HepG2 (cell line): Measurements from ENCODE around the gene SLFN12L. TPM values are rescaled to one million over a fixed set of nuclear protein-coding genes. Genes with fewer than 3 reads are reported as not detected.

Experiments used
- ATAC-seq: fragments of 200-7000 bp; cut with Tn5 transposase; 3 replicates; pipeline ENCODE4 v1.9.1; 2020; ENCODE audit warnings: mild to moderate bottlenecking, moderate library complexity
- BruUV-seq: library from RNA; stranded (reverse); fragments of 400-500 nt; replicated peaks from 2 replicates; lab custom pipeline; 2021; lab: Mats Ljungman, UMichigan
- CTCF ChIA-PET: fragments of 300-600 bp; formaldehyde crosslinking; extraction: SDS; loops from one replicate; lab custom pipeline; 2021; ENCODE audit warnings: low total read pairs, inconsistent platforms, low intra/inter-chr PET ratio; lab: Yijun Ruan, JAX
- POLR2A ChIA-PET: fragments of 350-600 bp; sonication (Branson Sonifier 250); formaldehyde crosslinking; loops from one replicate; lab custom pipeline; 2020; ENCODE audit warnings: antibody characterized with exemption, inconsistent platforms; lab: Yijun Ruan, JAX
- DNase-seq: peaks from one replicate; pipeline ENCODE4 v3.0.0-alpha.2; 2015; ENCODE audit warnings: low spot score
- FAIRE-seq: peaks from 3 replicates; lab custom pipeline; 2011; peaks lifted over from hg19 to GRCh38; lab: Jason Lieb, UNC
- H2AFZ ChIP-seq: one replicate; pipeline ENCODE4 v1.6.1; 2011; ENCODE audit warnings: low read length, inconsistent platforms
- H3K27ac ChIP-seq: fragments of 300-600 bp; 3 replicates; pipeline ENCODE4 v1.8.0; 2011; ENCODE audit warnings: mixed run types, mild to moderate bottlenecking, mixed read lengths, low read length, inconsistent platforms; ENCODE audit not compliant: insufficient read depth; ENCODE audit errors: extremely low read length
- H3K27me3 ChIP-seq, 2 experiments: fragments of 200-600 bp in 1 of 2; 2 replicates in 1 of 2; 3 replicates in 1 of 2; pipeline versions ENCODE4 v1.6.0 to v1.8.0; 2011; ENCODE audit warnings: low read length in 2 of 2, mild to moderate bottlenecking in 2 of 2, moderate library complexity in 2 of 2, inconsistent platforms in 1 of 2; ENCODE audit not compliant: insufficient read depth in 2 of 2, control insufficient read depth in 1 of 2
- H3K36me3 ChIP-seq, 2 experiments: fragments of 200-600 bp in 1 of 2; replicated peaks in 1 of 2; 2 replicates in 1 of 2; 3 replicates in 1 of 2; pipeline versions ENCODE4 v1.5.1 to v1.8.0; 2011; ENCODE audit warnings: low read length in 2 of 2, inconsistent platforms in 1 of 2; ENCODE audit not compliant: insufficient read depth in 2 of 2, control insufficient read depth in 1 of 2
- H3K4me1 ChIP-seq: 2 replicates; pipeline ENCODE4 v1.5.1; 2012; ENCODE audit warnings: low read length, inconsistent platforms; ENCODE audit not compliant: insufficient read depth
- H3K4me2 ChIP-seq: 2 replicates; pipeline ENCODE4 v1.6.0; 2011; ENCODE audit warnings: low read depth, low read length, inconsistent platforms
- H3K4me3 ChIP-seq, 3 experiments: fragments of 200-600 bp in 1 of 3; sonication (generic), shearing (Covaris generic) in 1 of 3; replicated peaks in 1 of 3; 2 replicates each; pipeline ENCODE4 v1.5.1; 2011 to 2016; ENCODE audit warnings: low read length in 3 of 3, inconsistent platforms in 2 of 3, low read depth in 2 of 3, mild to moderate bottlenecking in 2 of 3, control low read depth in 1 of 3, mixed read lengths in 1 of 3; ENCODE audit not compliant: insufficient read depth in 1 of 3
- H3K79me2 ChIP-seq: one replicate; pipeline ENCODE4 v1.6.1; 2011; ENCODE audit warnings: low read length, inconsistent platforms; ENCODE audit not compliant: insufficient read depth
- H3K9ac ChIP-seq: 2 replicates; pipeline ENCODE4 v1.6.0; 2011; ENCODE audit warnings: mild to moderate bottlenecking, low read depth, low read length, inconsistent platforms; ENCODE audit not compliant: insufficient read depth
- H3K9me3 ChIP-seq: 2 replicates; pipeline ENCODE4 v1.5.1; 2012; ENCODE audit warnings: mild to moderate bottlenecking, low read length
- H4K20me1 ChIP-seq: 2 replicates; pipeline ENCODE4 v1.6.0; 2011; ENCODE audit warnings: inconsistent platforms, mild to moderate bottlenecking, low read length, moderate library complexity; ENCODE audit not compliant: insufficient read depth
- AKNA ChIP-seq: sonication (generic); formaldehyde crosslinking; IDR thresholded peaks from 2 replicates; pipeline ENCODE4 v1.4.0; 2020; ENCODE audit warnings: missing genetic modification reagents, borderline replicate concordance
- ARID5B ChIP-seq: IDR thresholded peaks from 2 replicates; pipeline ENCODE4 v1.4.0; 2020; ENCODE audit warnings: mild to moderate bottlenecking, missing genetic modification reagents
- BORCS8-MEF2B ChIP-seq: sonication (generic); formaldehyde crosslinking; IDR thresholded peaks from 2 replicates; pipeline ENCODE4 v1.8.0; 2022; ENCODE audit warnings: mild to moderate bottlenecking, missing genetic modification reagents
- FOXJ3 ChIP-seq: sonication (generic); formaldehyde crosslinking; IDR thresholded peaks from 2 replicates; pipeline ENCODE4 v1.4.0; 2020; ENCODE audit warnings: missing genetic modification reagents, mild to moderate bottlenecking, borderline replicate concordance
- GMEB2 ChIP-seq: IDR thresholded peaks from 2 replicates; pipeline ENCODE4 v1.6.1; 2016; ENCODE audit warnings: missing biosample characterization, missing genetic modification reagents, low read depth
- KLF6 ChIP-seq: IDR thresholded peaks from 2 replicates; pipeline ENCODE4 v1.8.0; 2016; ENCODE audit warnings: missing biosample characterization, missing genetic modification reagents
- POGZ ChIP-seq: sonication (generic); formaldehyde crosslinking; IDR thresholded peaks from 2 replicates; pipeline ENCODE4 v1.4.0; 2020; ENCODE audit warnings: mild to moderate bottlenecking, missing genetic modification reagents
- SP2 ChIP-seq: sonication (generic); formaldehyde crosslinking; IDR thresholded peaks from 2 replicates; pipeline ENCODE4 v1.5.1; 2020; ENCODE audit warnings: mild to moderate bottlenecking, missing genetic modification reagents
- SP5 ChIP-seq: IDR thresholded peaks from 2 replicates; pipeline ENCODE4 v1.6.1; 2016; ENCODE audit warnings: low read depth, borderline replicate concordance
- ZBTB1 ChIP-seq: sonication (generic); formaldehyde crosslinking; IDR thresholded peaks from 2 replicates; pipeline ENCODE4 v1.4.0; 2020; ENCODE audit warnings: missing genetic modification reagents, borderline replicate concordance
- ZNF30 ChIP-seq: sonication (generic); formaldehyde crosslinking; IDR thresholded peaks from 2 replicates; pipeline ENCODE4 v1.5.0; 2020; ENCODE audit warnings: mild to moderate bottlenecking, missing genetic modification reagents
- ZNF75D ChIP-seq: sonication (generic); formaldehyde crosslinking; IDR thresholded peaks from 2 replicates; pipeline ENCODE4 v1.8.1; 2023; ENCODE audit warnings: missing genetic modification reagents, mild to moderate bottlenecking, borderline replicate concordance
- WGBS: methylation state at CpG from one replicate; pipeline ENCODE4 v1.1.6; 2017; ENCODE audit warnings: low lambda C conversion rate; 5-methylcytosine and 5-hydroxymethylcytosine counted together
- in situ Hi-C: cut with HindIII; loops from 2 replicates; pipeline ENCODE4 v1.10.0; 2017; ENCODE audit warnings: low pct_unique_long_range_greater_than_20kb; ENCODE audit not compliant: extremely low pct_ligation_motif_present
- intact Hi-C: fragments of 100-400 bp; cut with micrococcal nuclease; formaldehyde crosslinking; loops from one replicate; pipeline ENCODE4 v1.10.0; 2022; ENCODE audit not compliant: unreplicated experiment
- polyA plus RNA-seq, 8 experiments: library from polyadenylated mRNA; depleted of rRNA in 3 of 8; stranded (reverse) in 7 of 8; unstranded in 1 of 8; fragments of >200 nt; fragmentation: Illumina TruSeq in 4 of 8; extraction: Trizol in 4 of 8; gene quantifications; 2 replicates each; pipeline versions ENCODE4 v1.2.1 to v1.2.3, GENCODE V29; 2011 to 2016; ENCODE audit warnings: low read depth in 4 of 8, missing spikeins in 1 of 8, mixed read lengths in 1 of 8; ENCODE audit not compliant: insufficient read depth in 1 of 8
- total RNA-seq, 5 experiments: library from RNA; depleted of rRNA; stranded (reverse); fragments of >200 nt; fragmentation: Illumina TruSeq; extraction: Trizol; gene quantifications; 2 replicates each; pipeline ENCODE4 v1.2.3, GENCODE V29; 2016; ENCODE audit warnings: low read depth in 1 of 5

Gene SLFN12L
- total and polyA plus RNA-seq, 2 of the 13 experiments (the other 11 are each of a cell fraction or from before 2014, with no cell fraction given) = not detected

GRCh38 chr17:35514564-35514963 lies 22.9 kb downstream of the SLFN12L start (continued):
- no peak for TF ChIP-seq GMEB2 (CRISPR knock-in tag)
- TF ChIP-seq POGZ (CRISPR knock-in tag) = no peak
- no peak for TF ChIP-seq FOXJ3 (CRISPR knock-in tag)
- no peak for TF ChIP-seq KLF6 (CRISPR knock-in tag)
- no peak for TF ChIP-seq SP5 (CRISPR knock-in tag)

- no peaks in the 10 kb centered on the region for H3K79me2 ChIP-seq
- WGBS = 25% methylated on average over 2 of the region's 2 CpGs
- DNase-seq (no peak), ATAC-seq (no peak), FAIRE-seq (no peak)
- H3K9me3 ChIP-seq = no peaks in the 10 kb centered on the region
- ChIA-PET POLR2A (no interaction called here), CTCF (no interaction called here)
- no peak overlapping the region for H3K9ac ChIP-seq
- no peaks in the 10 kb centered on the region for H3K36me3 ChIP-seq
- no peaks in the 10 kb centered on the region for H3K27me3 ChIP-seq
- intact Hi-C loops = no loop called here
- no peak overlapping the region for H2AFZ ChIP-seq
- no peak overlapping the region for H3K4me2 ChIP-seq
- in situ Hi-C loops = no loop called here
- no peak overlapping the region for H3K4me3 ChIP-seq
- no peaks in the 10 kb centered on the region for H3K4me1 ChIP-seq
- H4K20me1 ChIP-seq = no peaks in the 10 kb centered on the region
- no TSS peak for BruUV-seq
- no peak overlapping the region for H3K27ac ChIP-seq
- TF ChIP-seq ZNF75D (CRISPR knock-in tag) (no peak), ZBTB1 (no peak), ARID5B (CRISPR knock-in tag) (no peak), BORCS8-MEF2B (no peak), AKNA (CRISPR knock-in tag) (no peak), SP2 (no peak), ZNF30 (CRISPR knock-in tag) (no peak)
These were observed 27.4 kb downstream of the SLFN12L start for GRCh38 chr17:35510052-35510451.
